GM12875 (cell line): Measurements from ENCODE around the gene RALY.

Source experiments
- H3K4me3 ChIP-seq: one replicate; pipeline ENCODE4 v1.5.1; 2011; ENCODE audit warnings: low read depth, low read length, control low read depth
- CTCF ChIP-seq: IDR thresholded peaks from 2 replicates; pipeline ENCODE4 v1.5.1; 2011; ENCODE audit warnings: low read depth, mild to moderate bottlenecking, control low read depth, inconsistent platforms, low read length, moderate library complexity, borderline replicate concordance; ENCODE audit not compliant: insufficient read depth

RALY gene

GRCh38 chr20:34083781-34084180 lies 90.1 kb downstream of the RALY start:
- no peak overlapping the region for H3K4me3 ChIP-seq
- TF ChIP-seq CTCF, result no peak

GRCh38 chr20:34084227-34084923 lies 90.7 kb downstream of the RALY start:
- no peak for TF ChIP-seq CTCF
- H3K4me3 ChIP-seq, result no peak overlapping the region

GRCh38 chr20:34085544-34086040 lies 91.9 kb downstream of the RALY start:
- TF ChIP-seq CTCF, result no peak
- H3K4me3 ChIP-seq, result no peak overlapping the region

- no peak overlapping the region for H3K4me3 ChIP-seq
- no peak for TF ChIP-seq CTCF
Measured at GRCh38 chr20:34088305-34089174, 94.8 kb downstream of the RALY start.

GRCh38 chr20:34089175-34089479 lies 95.4 kb downstream of the RALY start:
- no peak overlapping the region for H3K4me3 ChIP-seq

GRCh38 chr20:34089655-34090345 lies 96.1 kb downstream of the RALY start:
- no peak for TF ChIP-seq CTCF

More at GRCh38 chr20:34089175-34089479, 95.4 kb downstream of the RALY start:
- no peak for TF ChIP-seq CTCF

More at GRCh38 chr20:34089655-34090345, 96.1 kb downstream of the RALY start:
- H3K4me3 ChIP-seq, result no peak overlapping the region
